ENCODE results near the gene CCN2.

The CCN2 gene

GRCh38 chr6:131947986-131948661 lies 3.0 kb downstream of the CCN2 start:
- TF ChIP-seq PAX5 (IDR thresholded peaks at IDR 0.05; ENCODE audit: insufficient read depth, low read length, severe bottlenecking) (no peak), SPI1 (IDR thresholded peaks at IDR 0.05; ENCODE audit: low read depth, low read length) (no peak), TAF1 (IDR thresholded peaks at IDR 0.05; ENCODE audit: low read depth, low read length) (no peak), POLR2AphosphoS5 (IDR thresholded peaks at IDR 0.05; ENCODE audit: low read depth, low read length) (no peak), POU2F2 (IDR thresholded peaks at IDR 0.05; ENCODE audit: low read depth, low read length) (no peak), POLR2A (IDR thresholded peaks at IDR 0.05; ENCODE audit: low read depth, low read length) (no peak)
- FAIRE-seq, result no peak
- DNase-seq (ENCODE audit: insufficient read length, low spot score), result no peak

- DNase-seq (ENCODE audit: insufficient read length, low spot score) (no peak), FAIRE-seq (no peak)
- no peak for TF ChIP-seq POLR2A (IDR thresholded peaks at IDR 0.05; ENCODE audit: low read depth, low read length)
- no peak for TF ChIP-seq POU2F2 (IDR thresholded peaks at IDR 0.05; ENCODE audit: low read depth, low read length)
- no peak for TF ChIP-seq POLR2AphosphoS5 (IDR thresholded peaks at IDR 0.05; ENCODE audit: low read depth, low read length)
- no peak for TF ChIP-seq TAF1 (IDR thresholded peaks at IDR 0.05; ENCODE audit: low read depth, low read length)
- no peak for TF ChIP-seq SPI1 (IDR thresholded peaks at IDR 0.05; ENCODE audit: low read depth, low read length)
- TF ChIP-seq PAX5 (IDR thresholded peaks at IDR 0.05; ENCODE audit: insufficient read depth, low read length, severe bottlenecking), result no peak
Observed at GRCh38 chr6:131946992-131947955, 3.9 kb downstream of the CCN2 start.

DNA sequence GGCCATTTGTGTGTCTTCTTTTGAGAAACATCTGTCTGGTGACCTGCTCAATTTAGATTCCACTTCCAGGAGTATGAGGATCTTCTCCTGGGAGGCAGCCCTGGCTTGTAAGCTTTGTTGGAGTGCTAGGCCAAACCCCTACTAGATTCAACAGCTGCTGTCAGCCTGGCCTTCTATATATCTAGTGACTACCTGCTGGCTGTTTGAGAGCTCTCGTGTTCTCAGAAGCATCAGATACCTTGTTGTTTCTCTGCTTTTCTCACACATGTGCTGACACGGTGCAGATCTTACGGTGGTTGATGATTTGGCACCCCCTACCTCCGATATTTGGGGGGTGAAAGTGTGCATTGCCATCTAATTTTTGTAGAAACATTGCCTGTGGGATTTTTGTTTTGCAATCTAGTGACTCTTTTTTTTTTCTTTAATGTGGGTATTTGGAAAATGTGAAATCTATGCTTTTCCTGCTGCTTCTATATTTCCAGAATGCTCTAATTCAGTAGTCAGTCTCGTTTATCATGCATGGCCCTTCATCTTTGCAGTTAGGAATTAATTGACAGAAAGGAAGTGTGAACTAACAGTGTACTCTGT lies 4.7 kb downstream of the CCN2 start:
- no peak for DNase-seq (ENCODE audit: insufficient read length, low spot score)
- no peak for TF ChIP-seq TAF1 (IDR thresholded peaks at IDR 0.05; ENCODE audit: low read depth, low read length)
- no peak for FAIRE-seq

DNA sequence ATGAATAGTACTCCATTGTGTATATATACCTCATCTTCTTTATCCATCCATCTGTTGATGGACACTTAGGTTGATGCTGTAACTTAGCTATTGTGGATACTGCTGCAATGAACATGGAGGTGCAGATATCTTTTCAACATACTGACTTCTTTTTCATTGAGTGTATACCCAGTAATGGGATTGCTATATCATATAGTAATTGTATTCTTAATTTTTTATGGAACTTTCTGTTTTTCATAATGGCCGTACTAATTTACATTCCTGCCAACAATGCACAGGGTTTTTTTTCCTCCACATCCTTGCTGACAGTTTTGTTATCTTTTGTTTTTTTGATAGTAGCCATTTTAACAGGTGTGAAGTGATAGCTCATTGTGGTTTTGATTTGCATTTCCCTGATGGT lies 5.2 kb downstream of the CCN2 start:
- no peak for FAIRE-seq
- DNase-seq (ENCODE audit: insufficient read length, low spot score), result no peak
- no peak for TF ChIP-seq SPI1 (IDR thresholded peaks at IDR 0.05; ENCODE audit: low read depth, low read length)
- TF ChIP-seq POU2F2 (IDR thresholded peaks at IDR 0.05; ENCODE audit: low read depth, low read length), result no peak
- TF ChIP-seq POLR2AphosphoS5 (IDR thresholded peaks at IDR 0.05; ENCODE audit: low read depth, low read length), result no peak
- TF ChIP-seq TAF1 (IDR thresholded peaks at IDR 0.05; ENCODE audit: low read depth, low read length), result no peak
- TF ChIP-seq PAX5 (IDR thresholded peaks at IDR 0.05; ENCODE audit: insufficient read depth, low read length, severe bottlenecking), result no peak
- TF ChIP-seq POLR2A (IDR thresholded peaks at IDR 0.05; ENCODE audit: low read depth, low read length), result no peak

DNA sequence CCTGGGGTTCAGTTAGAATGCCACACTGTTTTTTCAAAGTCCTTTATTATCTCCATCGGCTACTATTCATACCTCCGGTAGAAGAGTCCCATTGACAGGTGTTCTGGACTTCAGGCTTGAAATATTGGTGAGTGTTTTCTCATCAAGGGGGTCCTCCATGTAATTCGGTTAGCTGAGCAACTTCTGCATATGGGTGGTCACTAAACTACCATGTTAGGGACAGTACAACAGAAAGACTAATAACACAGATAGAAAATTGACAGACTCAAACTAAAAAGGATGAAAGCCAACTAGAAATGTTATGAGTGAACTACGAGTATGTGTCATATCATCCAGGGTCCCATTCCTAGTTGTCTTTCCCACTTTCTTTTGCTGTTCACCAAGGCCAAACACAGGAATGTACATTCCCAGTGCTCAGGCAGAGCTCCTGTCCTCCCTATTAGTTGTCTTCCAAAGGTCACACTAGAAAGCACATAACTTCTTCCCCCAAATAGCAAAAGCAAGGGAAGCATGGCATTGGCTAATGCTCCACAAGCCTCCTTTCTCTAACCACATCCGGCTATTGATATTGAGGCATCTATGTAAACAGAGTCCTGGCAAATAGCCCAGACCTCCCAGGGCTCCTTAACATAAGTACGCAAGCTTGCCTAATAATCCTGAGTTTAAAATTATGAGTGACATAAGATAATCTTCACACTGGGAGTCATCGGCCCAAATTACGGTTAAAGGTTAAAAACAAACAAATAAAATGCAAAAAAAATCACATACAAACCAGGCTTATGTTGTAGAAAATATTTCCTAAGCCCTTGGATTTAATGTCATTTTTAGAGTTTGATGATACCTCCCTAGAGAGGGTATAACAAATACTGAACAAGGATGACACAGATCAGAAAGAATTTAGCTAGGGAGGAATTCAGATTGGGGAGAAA lies 13.2 kb downstream of the CCN2 start:
- no peak for FAIRE-seq
- DNase-seq (ENCODE audit: insufficient read length, low spot score), result no peak
- no peak for TF ChIP-seq POLR2AphosphoS5 (IDR thresholded peaks at IDR 0.05; ENCODE audit: low read depth, low read length)
- no peak for TF ChIP-seq SPI1 (IDR thresholded peaks at IDR 0.05; ENCODE audit: low read depth, low read length)
- TF ChIP-seq POLR2A (IDR thresholded peaks at IDR 0.05; ENCODE audit: low read depth, low read length), result no peak
- TF ChIP-seq TAF1 (IDR thresholded peaks at IDR 0.05; ENCODE audit: low read depth, low read length), result no peak
- TF ChIP-seq POU2F2 (IDR thresholded peaks at IDR 0.05; ENCODE audit: low read depth, low read length), result no peak
- TF ChIP-seq PAX5 (IDR thresholded peaks at IDR 0.05; ENCODE audit: insufficient read depth, low read length, severe bottlenecking), result no peak

- FAIRE-seq (no peak), DNase-seq (ENCODE audit: insufficient read length, low spot score) (no peak)
- no peak for TF ChIP-seq POLR2A (IDR thresholded peaks at IDR 0.05; ENCODE audit: low read depth, low read length)
- no peak for TF ChIP-seq POU2F2 (IDR thresholded peaks at IDR 0.05; ENCODE audit: low read depth, low read length)
- TF ChIP-seq SPI1 (IDR thresholded peaks at IDR 0.05; ENCODE audit: low read depth, low read length), result no peak
- no peak for TF ChIP-seq TAF1 (IDR thresholded peaks at IDR 0.05; ENCODE audit: low read depth, low read length)
- TF ChIP-seq PAX5 (IDR thresholded peaks at IDR 0.05; ENCODE audit: insufficient read depth, low read length, severe bottlenecking), result no peak
- TF ChIP-seq POLR2AphosphoS5 (IDR thresholded peaks at IDR 0.05; ENCODE audit: low read depth, low read length), result no peak
Observed at GRCh38 chr6:131937226-131937625, 13.9 kb downstream of the CCN2 start.

- FAIRE-seq, result no peak
- DNase-seq (ENCODE audit: insufficient read length, low spot score), result no peak
- TF ChIP-seq POU2F2 (IDR thresholded peaks at IDR 0.05; ENCODE audit: low read depth, low read length) (no peak), POLR2A (IDR thresholded peaks at IDR 0.05; ENCODE audit: low read depth, low read length) (no peak), POLR2AphosphoS5 (IDR thresholded peaks at IDR 0.05; ENCODE audit: low read depth, low read length) (no peak), PAX5 (IDR thresholded peaks at IDR 0.05; ENCODE audit: insufficient read depth, low read length, severe bottlenecking) (no peak), TAF1 (IDR thresholded peaks at IDR 0.05; ENCODE audit: low read depth, low read length) (no peak), SPI1 (IDR thresholded peaks at IDR 0.05; ENCODE audit: low read depth, low read length) (no peak)
Observed at GRCh38 chr6:131936156-131936555, 15.0 kb downstream of the CCN2 start.

- FAIRE-seq (no peak), DNase-seq (ENCODE audit: insufficient read length, low spot score) (no peak)
Observed at GRCh38 chr6:131931063-131931750, 20.0 kb downstream of the CCN2 start.

More at GRCh38 chr6:131931063-131931750, 20.0 kb downstream of the CCN2 start:
- TF ChIP-seq PAX5 (IDR thresholded peaks at IDR 0.05; ENCODE audit: insufficient read depth, low read length, severe bottlenecking), result no peak
- TF ChIP-seq POLR2A (IDR thresholded peaks at IDR 0.05; ENCODE audit: low read depth, low read length), result no peak
- no peak for TF ChIP-seq POLR2AphosphoS5 (IDR thresholded peaks at IDR 0.05; ENCODE audit: low read depth, low read length)
- no peak for TF ChIP-seq SPI1 (IDR thresholded peaks at IDR 0.05; ENCODE audit: low read depth, low read length)
- no peak for TF ChIP-seq POU2F2 (IDR thresholded peaks at IDR 0.05; ENCODE audit: low read depth, low read length)
- no peak for TF ChIP-seq TAF1 (IDR thresholded peaks at IDR 0.05; ENCODE audit: low read depth, low read length)

Data from GM12891 (cell line).